KMS-11 (cell line): ENCODE data around the gene PCDH19.

Experiments
- H2AFZ ChIP-seq: fragments of 200-600 bp; sonication (generic); 2 replicates; pipeline ENCODE4 v1.6.1; 2016; ENCODE audit warnings: antibody characterized with exemption, mixed run types, low read depth
- H3K27ac ChIP-seq: fragments of 200-600 bp; sonication (generic); 2 replicates; pipeline ENCODE4 v1.6.1; 2016; ENCODE audit warnings: mild to moderate bottlenecking, mixed run types
- H3K27me3 ChIP-seq: fragments of 200-600 bp; sonication (generic); 2 replicates; pipeline ENCODE4 v1.6.1; 2017; ENCODE audit warnings: mild to moderate bottlenecking, low read depth, mixed run types, moderate library complexity; ENCODE audit not compliant: insufficient read depth
- H3K36me3 ChIP-seq: fragments of 200-600 bp; sonication (generic); 2 replicates; pipeline ENCODE4 v1.6.1; 2017; ENCODE audit warnings: mild to moderate bottlenecking, mixed run types; ENCODE audit not compliant: insufficient read depth
- H3K4me1 ChIP-seq: fragments of 200-600 bp; sonication (generic); 2 replicates; pipeline ENCODE4 v1.6.1; 2016; ENCODE audit warnings: mild to moderate bottlenecking, low read depth, mixed run types; ENCODE audit not compliant: poor library complexity, severe bottlenecking
- H3K4me2 ChIP-seq: fragments of 200-600 bp; sonication (generic); 2 replicates; pipeline ENCODE4 v1.7.0; 2016; ENCODE audit warnings: mild to moderate bottlenecking, mixed run types
- H3K4me3 ChIP-seq: fragments of 200-600 bp; sonication (generic); IDR thresholded peaks from 2 replicates; pipeline ENCODE4 v1.6.1; 2017; ENCODE audit warnings: low read depth, low read length, mixed read lengths; ENCODE audit not compliant: insufficient read depth
- H3K79me2 ChIP-seq: fragments of 200-600 bp; sonication (generic); 2 replicates; pipeline ENCODE4 v1.6.1; 2016; ENCODE audit warnings: low read depth, mixed run types; ENCODE audit not compliant: insufficient read depth
- H3K9ac ChIP-seq: fragments of 200-600 bp; sonication (generic); 2 replicates; pipeline ENCODE4 v1.6.1; 2016; ENCODE audit warnings: mild to moderate bottlenecking, mixed run types
- H4K20me1 ChIP-seq: fragments of 200-600 bp; sonication (generic); 2 replicates; pipeline ENCODE4 v1.6.1; 2016; ENCODE audit warnings: mild to moderate bottlenecking, mixed run types; ENCODE audit not compliant: insufficient read depth
- TF ChIP-seq, protein P1 (sequence below): fragments of 200-600 bp; sonication (generic); conservative IDR thresholded peaks from 2 replicates; pipeline ENCODE4 v1.6.1; 2017; ENCODE audit warnings: low read depth, mild to moderate bottlenecking, antibody characterized with exemption, low read length, moderate library complexity, mixed read lengths

The PCDH19 gene

DNA sequence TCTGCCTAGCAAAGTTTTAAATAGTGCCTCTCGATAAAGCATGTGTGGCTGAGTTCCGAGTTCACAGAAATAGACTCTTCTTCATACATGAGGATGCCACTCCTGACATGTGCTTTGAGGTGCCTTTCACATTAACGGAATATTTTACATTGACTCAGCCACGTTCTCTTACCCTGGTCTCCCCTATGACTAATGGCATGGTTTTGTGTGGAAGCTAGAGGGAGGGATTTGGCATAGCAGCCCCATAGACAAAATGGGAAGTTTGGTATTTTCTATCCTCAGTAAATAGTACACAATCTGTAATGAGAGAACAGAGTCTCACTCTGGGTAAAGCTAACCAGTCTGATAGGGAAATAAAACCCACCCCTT, 68.9 kb downstream of the PCDH19 start:
- H2AFZ ChIP-seq: no peak overlapping the region
- H3K4me3 ChIP-seq: no peak overlapping the region
- H4K20me1 ChIP-seq: no peaks in the 10 kb centered on the region
- no peak overlapping the region for H3K27ac ChIP-seq
- no peaks in the 10 kb centered on the region for H3K27me3 ChIP-seq
- H3K36me3 ChIP-seq: no peaks in the 10 kb centered on the region
- H3K4me2 ChIP-seq: no peak overlapping the region
- TF ChIP-seq, protein P1, sequence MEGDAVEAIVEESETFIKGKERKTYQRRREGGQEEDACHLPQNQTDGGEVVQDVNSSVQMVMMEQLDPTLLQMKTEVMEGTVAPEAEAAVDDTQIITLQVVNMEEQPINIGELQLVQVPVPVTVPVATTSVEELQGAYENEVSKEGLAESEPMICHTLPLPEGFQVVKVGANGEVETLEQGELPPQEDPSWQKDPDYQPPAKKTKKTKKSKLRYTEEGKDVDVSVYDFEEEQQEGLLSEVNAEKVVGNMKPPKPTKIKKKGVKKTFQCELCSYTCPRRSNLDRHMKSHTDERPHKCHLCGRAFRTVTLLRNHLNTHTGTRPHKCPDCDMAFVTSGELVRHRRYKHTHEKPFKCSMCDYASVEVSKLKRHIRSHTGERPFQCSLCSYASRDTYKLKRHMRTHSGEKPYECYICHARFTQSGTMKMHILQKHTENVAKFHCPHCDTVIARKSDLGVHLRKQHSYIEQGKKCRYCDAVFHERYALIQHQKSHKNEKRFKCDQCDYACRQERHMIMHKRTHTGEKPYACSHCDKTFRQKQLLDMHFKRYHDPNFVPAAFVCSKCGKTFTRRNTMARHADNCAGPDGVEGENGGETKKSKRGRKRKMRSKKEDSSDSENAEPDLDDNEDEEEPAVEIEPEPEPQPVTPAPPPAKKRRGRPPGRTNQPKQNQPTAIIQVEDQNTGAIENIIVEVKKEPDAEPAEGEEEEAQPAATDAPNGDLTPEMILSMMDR: no peak
- no peaks in the 10 kb centered on the region for H3K4me1 ChIP-seq
- no peak overlapping the region for H3K9ac ChIP-seq
- no peaks in the 10 kb centered on the region for H3K79me2 ChIP-seq

- Histone ChIP-seq H3K4me3 (no peak overlapping the region), H3K4me1 (no peaks in the 10 kb centered on the region)
- TF ChIP-seq, protein P1: no peak
These were observed 69.5 kb downstream of the PCDH19 start for GRCh38 chrX:100340491-100341141.

GRCh38 chrX:100328351-100328750, 81.7 kb downstream of the PCDH19 start:
- H3K4me2 ChIP-seq: no peak overlapping the region
- no peak overlapping the region for H3K9ac ChIP-seq
- H4K20me1 ChIP-seq: no peaks in the 10 kb centered on the region
- H3K4me3 ChIP-seq: no peak overlapping the region
- H3K36me3 ChIP-seq: no peaks in the 10 kb centered on the region
- no peaks in the 10 kb centered on the region for H3K27me3 ChIP-seq
- no peaks in the 10 kb centered on the region for H3K4me1 ChIP-seq
- H3K79me2 ChIP-seq: no peaks in the 10 kb centered on the region
- no peak overlapping the region for H2AFZ ChIP-seq
- TF ChIP-seq, protein P1: no peak
- H3K27ac ChIP-seq: no peak overlapping the region

More at GRCh38 chrX:100340491-100341141, 69.5 kb downstream of the PCDH19 start:
- no peak overlapping the region for H2AFZ ChIP-seq
- no peak overlapping the region for H3K4me2 ChIP-seq
- no peaks in the 10 kb centered on the region for H3K79me2 ChIP-seq
- H3K27me3 ChIP-seq: no peaks in the 10 kb centered on the region
- H4K20me1 ChIP-seq: no peaks in the 10 kb centered on the region
- no peaks in the 10 kb centered on the region for H3K36me3 ChIP-seq
- no peak overlapping the region for H3K9ac ChIP-seq
- no peak overlapping the region for H3K27ac ChIP-seq

DNA sequence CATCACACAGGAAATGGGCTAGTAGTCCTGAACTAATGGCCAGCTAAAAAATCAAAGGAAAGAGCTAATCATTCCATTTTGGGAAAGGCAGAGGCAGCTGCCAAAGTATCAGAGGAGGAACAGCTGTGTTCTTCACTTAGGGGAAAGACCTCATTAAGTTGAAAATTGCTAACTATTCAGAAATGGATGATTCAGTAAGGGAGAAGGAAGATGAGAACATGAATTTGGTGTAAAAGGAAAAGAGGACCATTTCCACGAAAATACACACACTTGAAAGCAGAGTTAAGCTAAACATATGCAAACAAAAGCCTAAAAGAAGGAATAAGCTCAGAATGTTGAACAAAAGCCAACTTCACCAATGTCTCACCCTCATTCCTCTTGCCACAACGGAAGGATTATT, 90.4 kb downstream of the PCDH19 start:
- no peaks in the 10 kb centered on the region for H3K79me2 ChIP-seq
- no peaks in the 10 kb centered on the region for H3K4me1 ChIP-seq
- TF ChIP-seq, protein P1: no peak
- no peak overlapping the region for H3K4me3 ChIP-seq
- no peaks in the 10 kb centered on the region for H3K36me3 ChIP-seq
- H2AFZ ChIP-seq: no peak overlapping the region
- no peaks in the 10 kb centered on the region for H4K20me1 ChIP-seq
- H3K27ac ChIP-seq: no peak overlapping the region
- no peak overlapping the region for H3K4me2 ChIP-seq
- no peak overlapping the region for H3K9ac ChIP-seq
- H3K27me3 ChIP-seq: no peaks in the 10 kb centered on the region
